GM18873 (cell line): ENCODE results near the gene KSR1.
A peak's percentile ranks its signal among the peaks of the same experiment; 100 is the strongest.
"Not testable (repeated sequence)": the region's sequence is repeated elsewhere in the genome, so short reads cannot be mapped to it uniquely, and the experiment has no call there.

ENCODE experiments used
- ATAC-seq: cut with Tn5 transposase; IDR thresholded peaks from one replicate; pipeline ENCODE4 v1.9.1; 2021; ENCODE audit warnings: mild to moderate bottlenecking, moderate library complexity, moderate number of reproducible peaks; ENCODE audit not compliant: unreplicated experiment, low FRiP score

KSR1 gene

DNA sequence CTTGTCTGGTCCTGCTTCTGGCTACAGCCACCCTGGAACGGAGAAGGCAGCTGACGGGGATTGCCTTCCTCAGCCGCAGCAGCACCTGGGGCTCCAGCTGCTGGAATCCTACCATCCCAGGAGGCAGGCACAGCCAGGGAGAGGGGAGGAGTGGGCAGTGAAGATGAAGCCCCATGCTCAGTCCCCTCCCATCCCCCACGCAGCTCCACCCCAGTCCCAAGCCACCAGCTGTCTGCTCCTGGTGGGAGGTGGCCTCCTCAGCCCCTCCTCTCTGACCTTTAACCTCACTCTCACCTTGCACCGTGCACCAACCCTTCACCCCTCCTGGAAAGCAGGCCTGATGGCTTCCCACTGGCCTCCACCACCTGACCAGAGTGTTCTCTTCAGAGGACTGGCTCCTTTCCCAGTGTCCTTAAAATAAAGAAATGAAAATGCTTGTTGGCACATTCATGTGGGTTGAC lies 192.9 kb downstream of the KSR1 start:
- not testable (repeated sequence) for ATAC-seq

DNA sequence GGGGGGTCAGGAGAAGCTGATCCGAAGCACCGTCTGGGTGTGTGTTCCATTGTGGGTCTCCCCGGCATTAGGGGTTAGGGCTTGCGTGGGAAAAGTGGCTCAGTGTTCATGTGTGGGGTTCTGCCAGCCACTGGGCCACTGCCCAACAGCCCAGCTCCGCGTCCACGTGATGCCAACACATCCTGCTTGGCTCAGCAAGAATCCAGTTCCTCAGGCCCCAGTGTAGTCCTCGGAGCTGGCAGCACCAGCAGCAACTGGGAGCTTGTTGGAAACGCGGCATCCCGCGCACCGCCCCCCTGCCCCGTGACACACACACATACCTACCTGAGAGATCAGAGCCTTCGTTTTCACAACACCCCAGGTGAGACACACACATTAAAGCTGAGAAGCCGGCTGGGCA lies 193.7 kb downstream of the KSR1 start:
- ATAC-seq: no peak

DNA sequence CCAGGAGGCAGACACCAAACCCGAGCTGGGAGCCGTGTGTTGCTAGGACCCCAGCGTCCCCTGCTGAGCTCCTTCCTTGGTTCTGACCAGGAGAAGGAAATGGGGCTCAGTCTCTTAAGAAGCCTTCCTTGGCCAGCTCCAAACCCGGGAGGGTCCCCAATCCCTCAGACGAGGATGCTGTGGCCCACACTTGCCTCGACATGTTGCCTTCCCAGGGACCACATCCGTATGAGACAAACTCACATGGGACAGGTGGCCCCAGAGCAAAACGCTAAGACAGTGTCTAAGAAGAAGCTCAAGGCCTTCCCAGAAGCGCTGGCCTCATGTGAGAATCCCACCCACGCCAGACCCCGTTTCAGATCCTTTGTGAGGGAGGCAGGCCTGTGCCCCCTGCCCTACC lies 194.6 kb downstream of the KSR1 start:
- no peak for ATAC-seq

DNA sequence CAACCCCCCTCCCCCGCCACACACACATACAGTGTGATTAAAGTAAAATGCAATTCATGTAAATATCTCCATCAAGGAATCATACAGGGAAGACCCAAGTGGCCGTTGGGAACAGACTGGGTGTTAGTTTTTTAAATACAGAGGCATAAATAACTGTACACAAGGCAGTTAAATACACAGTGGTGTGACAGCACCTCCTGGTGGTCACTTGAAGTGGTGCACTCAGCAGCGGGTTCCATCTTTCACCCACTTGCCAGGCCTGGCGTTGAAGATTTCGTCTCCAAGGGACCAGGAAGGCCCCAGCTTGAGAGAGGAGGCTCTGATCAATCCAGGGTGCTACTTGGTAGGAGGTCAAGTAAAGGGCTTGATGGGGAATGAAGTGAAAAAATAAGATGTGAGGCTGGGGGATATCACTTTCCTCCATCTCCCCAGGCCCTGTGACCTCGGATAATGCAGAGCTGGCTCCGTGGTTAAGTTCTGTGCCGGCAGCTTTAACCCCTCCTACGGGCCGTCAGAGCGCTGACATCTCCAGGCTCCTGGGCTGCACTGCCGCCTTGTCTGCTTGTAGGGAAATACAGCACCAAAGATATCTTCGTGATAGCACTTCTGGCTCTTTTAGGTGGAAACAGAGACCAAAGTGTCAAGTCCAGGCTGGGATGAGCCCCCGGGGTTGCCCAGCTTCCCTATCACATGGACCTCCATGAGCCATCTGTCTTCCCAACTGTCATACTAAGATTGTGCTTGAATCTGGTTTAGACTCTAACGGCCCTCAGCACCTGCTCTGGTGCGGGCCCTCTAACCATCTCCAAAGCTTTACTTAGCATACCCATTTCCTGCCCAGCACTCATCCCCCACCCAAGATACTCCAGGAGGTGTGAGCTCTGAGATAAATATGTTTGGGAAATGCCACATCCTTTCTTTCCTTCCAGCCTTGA lies 195.4 kb downstream of the KSR1 start:
- no peak for ATAC-seq

DNA sequence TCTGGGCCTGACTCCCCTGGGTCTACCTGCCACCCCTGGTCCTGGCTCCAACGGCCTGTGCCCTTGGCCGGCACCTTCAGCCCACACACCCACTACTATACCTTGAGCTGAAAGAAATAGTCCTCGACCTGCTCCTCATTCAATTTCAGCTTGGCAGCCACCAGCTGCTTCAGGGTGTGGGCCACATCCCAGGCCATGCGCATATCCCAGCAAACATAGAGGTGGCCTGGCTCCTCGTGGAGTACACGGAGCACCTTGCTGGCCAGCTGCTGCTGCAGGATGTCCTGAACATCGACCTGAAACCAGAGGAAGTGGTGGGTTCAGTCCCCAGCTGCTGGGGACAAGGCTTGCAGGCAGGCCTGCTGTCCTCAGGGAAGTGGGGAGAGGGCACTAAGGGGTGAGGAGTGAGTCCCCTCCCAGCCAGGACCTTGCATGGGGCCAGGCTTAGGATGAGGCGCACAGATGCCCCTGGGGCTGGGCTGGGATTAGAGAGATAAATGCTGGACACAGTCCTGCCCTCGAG lies 197.3 kb downstream of the KSR1 start:
- ATAC-seq: not testable (repeated sequence)

DNA sequence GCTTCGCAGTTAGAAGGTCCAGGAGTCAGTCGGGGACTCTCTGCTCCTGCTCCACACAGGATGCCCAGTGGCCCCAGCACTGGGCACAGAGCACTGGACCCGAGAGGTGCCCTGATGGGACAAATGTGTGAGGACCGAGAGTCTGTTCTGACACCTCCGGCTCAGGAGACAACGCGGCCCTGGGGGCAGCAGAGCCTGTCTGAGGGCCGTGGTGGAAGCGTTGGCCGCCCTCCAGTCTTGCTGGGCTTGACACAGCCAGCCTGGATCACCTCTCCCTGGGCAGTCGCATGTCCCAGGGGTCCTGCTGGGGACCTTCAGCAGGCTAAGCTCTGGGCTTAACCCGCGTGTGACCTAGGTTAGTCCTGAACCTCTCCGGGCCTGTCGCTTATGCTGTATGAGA lies 197.9 kb downstream of the KSR1 start:
- no peak for ATAC-seq

DNA sequence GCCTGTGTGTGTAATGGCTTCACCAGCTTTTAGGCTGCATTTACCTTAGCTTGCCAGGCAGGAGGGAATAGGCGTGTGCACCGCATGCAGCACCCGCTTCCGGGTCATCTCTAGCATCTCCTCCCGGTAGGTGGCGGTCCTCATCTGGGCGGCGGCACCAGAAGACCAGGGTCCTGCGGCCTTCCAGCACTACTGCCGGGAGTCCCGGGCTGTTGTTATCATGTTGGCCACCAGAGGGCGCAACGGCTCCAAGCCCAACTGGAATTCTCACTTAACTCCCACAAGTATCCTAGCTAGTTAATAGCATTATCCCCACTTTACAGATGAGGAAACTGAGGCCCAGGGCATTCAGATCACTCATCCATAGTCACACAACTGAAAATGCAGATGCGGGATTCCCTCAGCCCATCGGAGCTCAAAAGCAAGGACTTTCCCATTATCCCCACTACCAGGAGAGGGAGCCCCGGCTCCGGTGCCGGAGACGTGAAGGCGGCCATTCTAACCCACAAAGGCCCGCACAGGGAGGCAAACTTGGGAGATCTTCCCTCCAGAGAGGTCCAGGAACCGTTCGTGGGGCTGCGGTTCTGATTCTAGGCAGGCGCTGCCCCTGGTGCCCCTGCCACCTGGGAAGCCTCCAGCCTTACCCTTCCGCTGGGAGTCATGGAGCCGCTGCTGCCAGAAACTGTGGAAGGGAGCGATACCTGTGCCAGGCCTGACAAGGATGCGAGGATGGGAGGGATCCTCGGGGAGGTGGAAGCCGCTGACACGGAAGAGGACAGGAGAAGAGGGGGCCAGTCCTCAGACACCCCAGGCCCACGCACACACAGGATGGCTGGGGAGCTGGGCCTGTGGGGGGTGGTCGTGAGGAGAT lies 198.6 kb downstream of the KSR1 start:
- peak; percentile 60 for ATAC-seq

DNA sequence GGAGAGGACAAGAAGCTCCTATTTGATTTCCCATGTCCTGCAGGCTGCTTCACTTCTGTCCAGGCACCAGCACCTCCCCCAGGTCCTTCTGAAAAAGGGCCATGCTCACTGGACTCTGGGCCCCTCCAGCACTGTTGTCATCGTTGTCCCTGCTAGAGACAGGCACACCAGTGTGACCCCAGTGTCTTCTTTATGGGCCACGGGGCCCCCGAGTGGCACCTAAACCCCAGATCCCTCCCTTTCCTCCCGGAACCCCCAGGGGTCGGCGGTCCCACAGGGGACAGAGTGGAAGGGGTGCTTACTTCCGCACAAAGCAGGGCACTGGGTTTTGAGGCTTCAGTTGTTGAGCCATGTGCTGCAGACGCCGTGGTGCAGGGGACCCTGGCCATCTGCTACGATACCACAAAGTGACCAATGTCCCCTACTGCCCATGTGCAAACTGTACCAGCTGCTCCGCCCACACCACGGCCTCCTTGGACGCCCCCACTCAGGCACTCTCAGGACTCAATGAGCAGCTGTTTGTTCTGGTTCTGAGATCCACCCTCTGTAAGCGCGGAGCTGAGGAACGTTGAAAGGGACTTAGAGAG lies 199.4 kb downstream of the KSR1 start:
- ATAC-seq: not testable (repeated sequence)

DNA sequence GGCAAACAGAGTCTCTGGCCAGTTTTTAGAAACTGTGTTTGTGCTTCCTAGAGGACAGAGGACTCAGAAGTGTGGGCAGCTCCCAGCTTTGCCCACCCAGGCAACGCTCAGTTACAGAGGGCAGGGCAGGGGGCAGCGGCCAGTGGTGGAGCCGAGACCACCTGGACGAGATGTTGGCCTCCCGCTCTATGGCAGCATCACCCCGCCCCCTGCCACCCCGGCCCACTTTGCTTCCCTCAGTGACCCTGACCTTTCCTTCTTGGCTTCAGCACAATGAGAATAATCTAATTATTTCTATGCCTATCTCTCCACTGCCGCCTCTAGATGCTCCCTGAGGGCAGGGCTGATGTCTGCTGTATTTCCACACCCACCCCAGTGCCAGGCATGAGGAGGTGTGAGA lies 200.4 kb downstream of the KSR1 start:
- not testable (repeated sequence) for ATAC-seq

DNA sequence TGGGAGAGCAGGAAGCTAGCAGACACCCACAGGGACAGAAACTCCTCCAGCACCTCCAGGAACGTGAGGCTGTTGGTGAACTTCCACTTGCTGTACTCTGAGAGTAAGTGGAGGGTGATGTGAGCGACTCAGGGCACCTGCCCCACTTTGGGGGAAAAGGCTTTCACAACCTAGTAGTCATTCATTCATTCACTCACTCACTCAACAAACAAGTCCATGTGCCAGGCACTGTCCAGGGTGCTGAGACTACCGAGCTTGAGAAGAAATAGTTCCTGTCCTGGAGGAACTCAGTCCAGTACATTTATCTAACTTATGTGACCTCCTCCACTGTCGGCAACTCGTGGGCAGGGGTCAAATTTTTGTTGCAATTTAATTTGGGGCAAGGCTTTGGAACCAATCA lies 201.4 kb downstream of the KSR1 start:
- no peak for ATAC-seq

DNA sequence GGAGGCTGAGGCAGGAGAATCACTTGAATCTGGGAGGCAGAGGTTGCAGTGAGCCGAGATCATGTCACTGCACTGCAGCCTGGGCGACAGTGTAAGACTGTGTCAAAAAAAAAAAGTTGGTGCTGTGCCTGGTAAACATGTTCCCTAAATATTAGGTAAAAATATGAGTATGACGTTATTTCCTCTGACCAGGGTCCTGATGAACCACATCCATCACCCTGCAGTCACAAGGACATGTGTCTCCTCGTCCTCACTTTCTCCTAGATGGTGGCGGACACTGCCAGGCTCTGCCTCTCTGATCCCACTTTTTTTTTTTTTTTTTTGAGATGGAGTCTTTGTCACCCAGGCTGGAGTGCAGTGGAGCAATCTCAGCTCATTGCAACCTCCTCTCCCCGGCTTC lies 203.4 kb downstream of the KSR1 start:
- ATAC-seq: no peak

DNA sequence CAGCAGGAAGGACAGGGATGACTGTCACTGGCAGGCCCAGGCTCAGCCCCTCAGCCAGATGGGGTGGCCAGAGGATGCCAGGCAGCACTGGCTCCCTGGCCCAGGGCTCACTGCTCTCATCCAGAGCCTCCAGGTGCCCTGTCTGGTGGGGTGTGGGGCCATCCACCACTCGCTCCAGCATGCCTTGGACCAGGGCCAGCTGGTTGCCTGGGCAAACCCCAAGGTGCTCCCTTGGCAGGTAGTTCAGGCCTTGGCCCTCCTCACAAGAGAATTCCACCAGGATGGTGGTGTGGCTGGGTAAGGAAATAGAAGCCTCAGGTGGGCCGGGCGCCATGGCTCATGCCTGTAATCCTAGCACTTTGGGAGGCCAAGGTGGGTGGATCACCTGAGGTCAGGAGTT lies 204.2 kb downstream of the KSR1 start:
- no peak for ATAC-seq

DNA sequence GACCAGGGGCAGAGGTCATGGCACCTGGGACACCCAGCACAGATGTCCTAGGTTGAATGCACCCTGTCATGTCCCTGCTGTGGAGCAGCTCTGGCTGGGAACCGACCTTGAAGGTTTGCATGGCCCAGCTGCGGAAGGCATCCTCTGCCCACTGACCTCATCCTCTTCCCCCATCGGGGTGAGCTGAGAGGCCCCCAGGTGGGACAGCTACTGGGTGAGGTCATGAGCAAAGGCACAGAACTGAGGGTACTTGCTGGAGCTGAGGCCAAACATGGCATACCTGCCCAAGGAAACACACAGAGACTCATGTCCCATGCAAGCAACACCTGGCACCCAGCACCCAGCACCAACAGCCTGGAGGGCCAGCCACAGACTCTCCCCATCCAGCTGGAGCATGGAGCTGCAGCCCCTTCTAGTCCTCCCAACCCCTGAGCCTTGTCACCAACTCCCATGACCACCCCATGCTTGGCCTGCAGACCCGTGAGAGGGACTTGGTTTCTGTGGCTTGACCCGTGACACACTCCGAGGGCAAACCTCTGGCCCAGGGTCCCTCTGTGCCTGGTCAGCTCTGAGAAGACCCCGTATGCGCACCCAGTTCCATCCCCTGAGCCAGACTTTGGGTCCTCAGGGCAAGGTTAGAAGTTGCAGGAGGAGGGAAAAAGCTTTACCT lies 207.8 kb downstream of the KSR1 start:
- ATAC-seq: no peak

DNA sequence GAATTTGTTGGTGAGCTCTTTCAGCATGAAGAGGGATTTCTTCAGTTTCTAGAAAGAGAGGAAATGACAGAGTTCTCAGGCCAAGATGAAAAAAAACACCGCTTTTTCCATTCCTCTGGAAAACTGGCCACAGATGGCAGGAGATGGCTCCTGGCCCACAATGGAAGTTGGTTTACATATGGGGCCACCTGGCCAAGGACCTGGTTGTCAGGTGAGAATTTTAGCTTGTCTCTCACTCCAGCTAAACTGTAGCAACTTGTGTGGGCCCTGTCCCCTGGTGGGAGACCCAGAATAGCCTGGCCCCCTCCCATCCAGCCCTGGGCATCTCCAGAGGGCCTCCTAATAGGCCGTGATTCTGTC lies 208.3 kb downstream of the KSR1 start:
- no peak for ATAC-seq

DNA sequence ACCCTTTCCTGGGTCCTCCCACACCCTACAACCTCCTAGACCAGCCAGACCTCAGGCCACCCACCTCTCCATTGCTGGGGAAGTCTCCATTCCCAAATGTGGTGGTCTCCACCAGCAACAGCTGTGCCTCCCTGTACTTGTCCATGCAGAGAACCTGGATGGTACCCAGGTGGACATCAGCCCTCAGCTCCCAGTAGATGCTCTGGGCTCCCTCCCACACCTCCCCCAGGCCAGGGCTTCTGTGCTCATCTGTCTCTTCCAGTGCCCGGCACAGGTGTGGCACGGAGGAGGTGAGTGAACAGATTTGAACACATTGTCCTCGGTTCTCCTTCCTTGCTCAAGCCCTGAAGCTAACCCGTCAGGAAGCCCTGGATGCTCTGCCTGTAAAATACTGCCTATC lies 209.3 kb downstream of the KSR1 start:
- no peak for ATAC-seq

DNA sequence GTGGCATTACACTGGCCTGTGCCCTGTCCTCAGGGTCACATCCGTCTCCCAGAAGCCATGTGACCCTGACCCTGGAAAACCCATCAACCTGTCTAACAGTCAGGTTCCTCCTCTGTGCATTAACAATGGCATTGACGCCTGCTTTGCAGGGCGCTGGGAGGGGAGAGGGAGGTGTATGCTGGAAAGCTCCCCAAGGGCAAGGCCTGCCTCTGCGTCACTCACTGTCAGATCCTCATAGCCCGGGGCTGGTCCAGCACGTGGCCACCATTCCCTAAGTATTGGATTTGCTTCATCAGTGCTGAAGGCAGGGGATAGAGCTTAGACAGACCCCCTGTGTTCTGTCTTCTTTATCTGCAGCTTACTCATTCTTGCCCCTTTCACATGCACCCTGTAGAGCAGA lies 210.0 kb downstream of the KSR1 start:
- not testable (repeated sequence) for ATAC-seq

DNA sequence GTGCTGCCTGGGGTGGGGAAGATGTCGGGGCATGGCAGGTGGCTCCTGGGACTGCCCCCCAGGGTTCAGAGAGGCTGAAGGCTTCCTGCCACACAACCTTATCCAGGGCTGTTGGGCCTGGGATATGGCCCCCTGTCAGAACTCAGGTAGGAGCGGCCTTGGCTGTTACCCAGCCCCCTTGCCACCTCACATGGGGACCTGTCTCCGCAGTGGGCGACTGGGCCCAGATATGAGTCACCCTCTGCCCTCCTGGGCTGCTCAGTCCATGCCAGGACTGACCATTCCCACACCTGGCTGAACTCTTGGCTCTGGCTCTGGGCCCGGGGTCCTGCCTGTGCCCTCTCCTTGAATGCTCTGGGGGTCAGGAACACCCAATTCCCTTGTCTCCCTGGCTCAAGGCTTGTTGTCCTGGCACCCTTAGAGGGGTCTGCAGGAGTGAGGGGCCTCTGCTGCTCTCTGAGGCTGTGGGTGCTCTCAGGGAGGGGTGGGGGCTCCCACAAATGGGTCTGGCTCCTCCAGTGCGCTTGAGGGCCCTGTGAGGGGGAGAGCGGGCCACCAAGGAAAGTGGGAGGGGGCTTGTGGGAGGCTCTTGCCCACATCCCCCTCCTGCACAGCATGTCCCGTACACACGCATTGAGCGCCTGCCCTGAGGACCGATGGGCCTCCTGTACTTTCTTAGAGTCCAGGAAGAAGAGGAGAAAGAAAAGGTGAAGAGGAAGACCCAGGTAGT lies 210.7 kb downstream of the KSR1 start:
- ATAC-seq: no peak

DNA sequence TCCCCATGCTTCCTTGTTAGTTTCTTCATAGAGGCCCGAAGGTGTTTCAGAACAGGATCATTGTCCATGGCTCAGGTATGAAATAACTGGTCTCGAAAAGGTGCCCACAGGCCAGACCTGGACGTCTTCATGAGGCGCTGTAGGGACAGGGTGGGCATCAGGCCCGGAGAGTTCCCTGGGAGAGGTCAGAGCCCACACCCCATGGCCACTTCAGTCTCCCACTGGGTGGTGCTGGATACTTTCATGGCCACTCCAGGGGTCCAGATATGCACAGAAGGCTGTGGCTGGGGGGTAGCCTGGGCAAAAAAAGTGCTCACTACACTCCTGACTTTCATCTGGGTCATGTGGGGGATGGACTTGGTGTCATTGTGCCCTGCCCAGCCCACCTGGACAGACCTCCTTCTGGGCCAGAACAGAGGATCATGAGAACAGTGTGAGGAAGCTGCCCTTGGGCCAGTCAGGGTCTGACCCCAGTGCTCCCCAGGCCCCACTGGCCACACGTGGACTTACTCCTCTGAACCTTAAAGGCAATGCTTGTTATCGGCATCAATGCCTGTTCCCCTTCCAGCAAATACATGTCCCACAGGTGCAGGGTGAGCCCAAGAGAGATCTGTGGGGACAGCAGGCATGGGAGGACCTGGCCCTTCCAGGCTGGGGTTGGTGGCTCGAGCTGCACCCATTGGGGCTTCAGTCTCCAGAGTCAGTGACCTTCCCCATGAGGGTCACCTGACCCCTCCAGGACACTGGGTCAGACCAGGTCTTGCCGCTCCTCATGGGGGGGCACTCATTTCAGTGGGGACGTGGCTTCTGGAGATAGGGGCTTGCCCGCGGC lies 211.6 kb downstream of the KSR1 start:
- no peak for ATAC-seq

DNA sequence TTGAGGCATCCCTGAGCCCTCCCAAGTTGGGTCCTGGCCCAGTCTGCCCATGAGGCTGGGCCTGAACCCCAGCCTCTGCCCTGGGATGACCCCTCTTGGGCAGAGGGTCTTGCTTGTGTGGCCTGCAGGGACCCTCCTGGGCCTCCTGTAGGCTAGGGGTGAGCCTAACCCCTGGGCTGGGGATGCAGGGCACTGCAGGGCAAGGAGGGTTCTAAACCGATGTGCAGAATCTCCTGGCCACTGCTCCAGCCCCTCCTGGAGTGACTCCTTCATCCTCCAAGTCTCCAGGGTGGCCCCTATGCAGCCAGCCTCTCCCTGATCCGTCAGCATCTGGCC lies 212.2 kb downstream of the KSR1 start:
- no peak for ATAC-seq
